ENCODE measurements around the gene SIN3B. TPM values are rescaled to one million over a fixed set of nuclear protein-coding genes. Genes with fewer than 3 reads are reported as not detected.

The SIN3B gene
- polyA plus RNA-seq, 10 donors: 28.4 to 58.8 (median 38.6) TPM

DNA sequence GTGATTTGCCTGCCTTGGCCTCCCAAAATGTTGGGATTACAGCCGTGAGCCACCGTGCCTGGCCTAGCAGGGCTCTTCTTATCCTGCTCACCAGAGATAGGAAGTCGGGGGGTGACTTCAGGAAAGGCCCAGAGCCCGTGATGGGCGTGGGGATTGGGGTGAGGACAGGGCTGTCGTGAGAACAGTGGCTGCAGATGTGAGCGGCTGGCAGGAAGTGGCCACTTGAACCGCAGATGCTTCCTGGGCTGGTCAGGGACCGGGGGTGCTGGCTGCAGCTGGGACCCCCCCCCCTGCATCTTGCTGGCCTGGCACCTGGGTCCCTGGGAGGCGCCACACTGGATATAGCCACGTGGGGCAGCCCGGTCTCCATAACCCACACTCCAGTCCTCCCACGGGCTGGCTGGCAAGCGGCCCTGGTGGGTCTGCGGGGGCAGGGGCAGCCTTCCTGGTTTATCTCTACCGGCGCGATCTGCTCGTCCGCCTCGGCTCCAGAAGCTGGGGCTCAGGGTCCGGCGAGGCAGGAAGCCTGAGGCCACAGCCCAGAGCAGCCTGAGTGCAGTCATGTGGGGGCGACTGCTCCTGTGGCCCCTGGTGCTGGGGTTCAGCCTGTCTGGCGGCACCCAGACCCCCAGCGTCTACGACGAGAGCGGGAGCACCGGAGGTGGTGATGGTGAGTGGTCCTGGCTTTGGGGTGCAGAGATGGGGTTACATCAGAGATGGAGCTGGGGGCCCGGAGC, 59.6 kb downstream of the SIN3B start, which contains the start of gene F2RL3:
Gene F2RL3 (plus strand): TSS at position 371 of the 737 bp plus-strand sequence. CDS start 191 bp downstream, at position 562.
- peak in 1 of 3 donors; percentile 57 for DNase-seq

DNA sequence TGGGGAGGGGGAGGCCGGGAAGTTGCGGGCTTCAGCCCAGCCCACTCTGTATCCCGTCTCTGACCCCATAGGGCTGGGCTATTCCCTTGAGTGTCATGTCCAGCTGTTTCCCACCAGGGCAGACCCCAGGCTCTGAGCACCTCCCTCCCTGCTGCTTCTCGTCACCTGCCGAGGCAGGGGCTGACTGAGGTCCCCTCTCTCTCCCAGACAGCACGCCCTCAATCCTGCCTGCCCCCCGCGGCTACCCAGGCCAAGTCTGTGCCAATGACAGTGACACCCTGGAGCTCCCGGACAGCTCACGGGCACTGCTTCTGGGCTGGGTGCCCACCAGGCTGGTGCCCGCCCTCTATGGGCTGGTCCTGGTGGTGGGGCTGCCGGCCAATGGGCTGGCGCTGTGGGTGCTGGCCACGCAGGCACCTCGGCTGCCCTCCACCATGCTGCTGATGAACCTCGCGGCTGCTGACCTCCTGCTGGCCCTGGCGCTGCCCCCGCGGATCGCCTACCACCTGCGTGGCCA, 60.2 kb downstream of the SIN3B start:
- no peak for DNase-seq

DNA sequence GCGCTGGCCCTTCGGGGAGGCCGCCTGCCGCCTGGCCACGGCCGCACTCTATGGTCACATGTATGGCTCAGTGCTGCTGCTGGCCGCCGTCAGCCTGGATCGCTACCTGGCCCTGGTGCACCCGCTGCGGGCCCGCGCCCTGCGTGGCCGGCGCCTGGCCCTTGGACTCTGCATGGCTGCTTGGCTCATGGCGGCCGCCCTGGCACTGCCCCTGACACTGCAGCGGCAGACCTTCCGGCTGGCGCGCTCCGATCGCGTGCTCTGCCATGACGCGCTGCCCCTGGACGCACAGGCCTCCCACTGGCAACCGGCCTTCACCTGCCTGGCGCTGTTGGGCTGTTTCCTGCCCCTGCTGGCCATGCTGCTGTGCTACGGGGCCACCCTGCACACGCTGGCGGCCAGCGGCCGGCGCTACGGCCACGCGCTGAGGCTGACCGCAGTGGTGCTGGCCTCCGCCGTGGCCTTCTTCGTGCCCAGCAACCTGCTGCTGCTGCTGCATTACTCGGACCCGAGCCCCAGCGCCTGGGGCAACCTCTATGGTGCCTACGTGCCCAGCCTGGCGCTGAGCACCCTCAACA, 60.8 kb downstream of the SIN3B start:
- no peak for DNase-seq

DNA sequence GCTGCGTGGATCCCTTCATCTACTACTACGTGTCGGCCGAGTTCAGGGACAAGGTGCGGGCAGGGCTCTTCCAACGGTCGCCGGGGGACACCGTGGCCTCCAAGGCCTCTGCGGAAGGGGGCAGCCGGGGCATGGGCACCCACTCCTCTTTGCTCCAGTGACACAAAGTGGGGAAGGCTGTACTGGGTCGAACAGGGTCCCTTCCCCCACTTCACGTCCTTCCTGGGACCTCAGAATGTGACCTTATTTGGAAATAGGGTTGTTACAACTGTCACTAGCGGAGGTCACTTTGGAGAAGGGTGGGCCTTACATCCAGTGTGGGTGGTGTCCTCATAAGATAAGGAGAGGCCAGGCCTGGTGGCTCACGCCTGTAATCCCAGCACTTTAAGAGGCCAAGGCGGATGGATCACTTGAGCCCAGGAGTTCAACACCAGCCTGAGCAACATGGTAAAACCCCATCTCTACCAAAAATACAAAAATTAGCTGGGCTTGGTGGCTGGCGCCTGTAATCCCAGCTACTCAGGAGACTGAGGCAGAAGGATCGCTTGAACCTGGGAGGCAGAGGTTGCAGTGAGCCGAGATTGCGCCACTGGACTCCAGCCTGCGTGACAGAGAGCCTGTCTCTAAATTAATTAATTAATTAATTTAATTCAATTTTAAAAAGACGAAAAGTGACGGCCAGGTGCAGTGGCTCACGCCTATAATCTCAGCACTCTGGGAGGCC, 61.4 kb downstream of the SIN3B start:
- no peak for DNase-seq

DNA sequence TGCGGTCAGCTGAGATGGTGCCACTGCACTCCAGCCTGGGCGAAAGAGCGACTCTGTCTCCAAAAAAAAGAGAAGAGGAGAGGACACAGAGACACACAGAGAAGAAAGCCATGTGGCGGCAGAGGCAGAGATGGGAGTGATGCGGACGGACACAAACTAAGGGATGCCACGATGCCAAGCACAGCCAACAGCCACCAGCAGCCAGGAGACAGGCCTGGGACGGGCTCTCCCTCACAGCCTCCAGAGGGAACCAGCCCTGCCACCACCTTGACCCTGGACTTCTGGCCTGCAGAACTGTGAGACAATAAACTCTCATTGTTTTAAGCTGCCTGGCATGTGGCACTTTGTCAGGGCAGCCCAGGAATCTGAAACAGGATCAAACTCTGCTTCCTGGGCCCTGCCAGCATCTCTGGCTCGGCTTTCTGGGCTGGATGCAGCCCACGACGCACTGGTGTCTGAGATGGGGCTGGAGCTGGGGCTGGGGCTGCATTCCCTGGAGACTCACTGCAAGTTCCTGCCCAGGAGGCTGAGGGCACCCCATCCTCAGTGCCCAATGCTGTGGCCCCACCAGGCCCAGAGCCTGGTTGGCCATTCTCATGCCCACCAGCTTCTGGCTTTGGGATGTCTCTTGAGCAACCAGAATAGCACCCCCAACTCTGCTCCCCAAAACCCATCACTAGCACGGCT, 62.6 kb downstream of the SIN3B start:
- no peak for DNase-seq

DNA sequence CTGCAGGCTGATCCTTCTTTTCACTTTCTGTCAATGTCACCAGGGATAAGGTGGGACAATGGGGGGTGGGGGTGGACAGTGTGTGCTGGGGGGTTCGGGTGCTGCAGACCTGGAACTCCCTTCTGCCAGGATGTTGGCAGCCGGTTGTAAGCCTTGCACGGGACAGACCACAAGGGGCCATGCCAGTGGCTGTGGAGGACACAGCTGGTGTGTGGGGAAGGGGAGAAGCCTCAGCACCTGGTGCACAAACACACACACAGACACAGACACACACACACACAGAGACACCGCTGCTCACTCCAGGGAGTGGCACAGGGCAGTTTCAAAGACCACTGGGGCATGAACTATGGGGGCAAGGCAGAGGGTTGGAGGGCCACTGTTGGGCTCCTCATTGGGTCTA, 63.2 kb downstream of the SIN3B start:
- no peak for DNase-seq

DNA sequence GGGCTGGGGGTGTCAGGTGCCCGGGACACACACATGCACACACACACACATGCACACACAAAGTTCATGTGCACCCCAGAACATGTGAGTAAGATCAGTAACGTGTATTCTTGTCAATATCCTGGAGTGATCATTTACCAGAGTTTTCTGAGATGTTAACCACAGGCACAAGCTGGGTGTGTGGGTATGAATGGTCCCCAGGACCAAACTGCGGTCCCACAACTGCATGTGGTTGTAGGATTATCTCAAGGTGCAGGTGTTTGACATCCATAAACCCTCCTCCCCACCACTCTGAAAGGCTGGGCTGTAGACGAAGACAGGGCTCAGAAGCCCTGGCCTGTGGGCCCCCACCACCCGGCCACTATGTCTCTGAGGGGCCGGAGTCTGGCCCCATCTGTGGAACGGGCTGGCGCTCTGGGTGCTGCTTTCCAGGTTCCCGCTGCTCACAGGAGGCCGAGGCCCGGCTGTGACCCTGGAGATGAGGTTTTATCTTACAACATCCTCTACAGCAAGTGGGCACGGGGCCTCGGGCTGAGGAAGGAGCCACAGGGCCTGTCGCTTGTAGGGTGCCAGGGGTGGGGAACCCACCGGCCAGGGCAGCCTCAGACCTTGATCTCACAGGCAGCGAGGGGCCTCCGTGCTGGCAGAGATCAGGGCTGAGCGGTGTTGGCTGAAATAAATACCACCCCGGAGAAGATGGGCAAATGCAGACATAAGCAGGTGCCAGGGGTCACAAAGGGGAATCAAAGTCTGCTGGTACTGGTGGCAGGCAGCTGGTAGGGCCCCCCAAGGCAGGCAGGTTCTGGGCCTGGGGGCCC, 63.9 kb downstream of the SIN3B start:
- no peak for DNase-seq

DNA sequence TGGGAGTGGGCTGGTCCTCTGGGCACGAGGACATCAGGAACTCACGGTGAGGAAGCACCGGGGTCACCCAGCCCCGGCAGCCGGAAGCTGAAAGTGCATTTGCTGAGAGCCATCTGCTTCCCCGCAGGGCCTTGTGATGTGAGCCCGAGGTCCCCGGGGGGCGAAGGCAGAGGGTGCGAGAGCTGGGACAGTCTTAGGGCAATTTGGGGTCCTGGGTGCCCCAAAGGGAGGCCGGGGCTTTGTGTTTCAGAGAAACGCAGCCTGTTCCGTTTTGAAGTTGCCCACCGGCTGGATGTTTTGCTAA, 64.4 kb downstream of the SIN3B start:
- DNase-seq: peak in 1 of 3 donors; percentile 38

DNA sequence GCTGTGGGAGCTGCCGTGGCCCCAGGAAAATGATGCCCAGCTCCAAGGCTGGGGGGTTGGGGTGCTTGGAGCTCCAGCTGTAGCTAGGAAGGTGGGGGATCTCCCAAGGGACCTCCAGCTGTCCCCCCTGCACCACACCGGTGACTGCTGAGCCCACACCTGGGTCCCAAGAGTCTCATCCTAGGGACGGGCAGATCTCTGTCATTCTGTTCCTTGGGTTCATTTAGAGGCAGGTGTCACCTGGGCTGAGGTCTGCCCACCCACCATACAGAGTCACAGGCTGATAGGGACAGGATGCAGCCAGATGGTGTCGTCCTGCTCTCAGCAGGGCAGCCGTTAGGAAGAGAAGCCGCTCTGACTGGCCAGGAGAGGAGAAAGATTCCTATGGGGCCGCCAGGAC, 64.9 kb downstream of the SIN3B start:
- DNase-seq: no peak

DNA sequence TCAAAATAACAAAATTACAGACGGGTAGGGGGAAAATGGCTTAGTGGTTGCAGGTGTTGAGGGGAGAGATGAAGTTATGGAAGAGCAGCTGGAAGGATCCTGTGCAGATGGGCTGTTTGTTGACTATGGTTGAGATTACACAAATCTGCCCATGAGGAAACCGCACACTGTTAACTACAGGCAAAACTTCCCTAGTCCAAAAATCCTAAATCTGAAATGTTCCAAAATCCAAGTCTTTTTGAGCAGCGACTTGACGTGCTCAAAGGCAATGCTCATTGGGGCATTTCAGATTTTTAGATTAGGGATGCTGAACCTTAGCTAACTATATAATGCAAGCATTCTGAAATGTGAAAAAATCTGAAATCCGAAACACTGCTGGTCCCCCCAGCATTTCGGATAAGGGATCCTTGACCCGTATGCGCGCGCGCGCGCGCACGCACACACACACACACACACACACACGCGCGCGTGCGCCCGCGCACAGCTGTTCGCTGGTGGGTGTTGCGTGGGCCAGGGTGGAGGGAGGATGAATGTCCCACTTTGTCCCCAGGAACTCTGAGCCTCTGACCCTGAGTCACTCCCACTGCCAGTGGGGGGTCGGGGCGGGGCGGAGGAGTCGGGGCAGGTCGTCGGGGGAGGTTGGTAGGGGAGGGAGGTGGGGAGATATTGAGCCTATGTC, 66.4 kb downstream of the SIN3B start:
- DNase-seq: peak in 1 of 3 donors; percentile 46

DNA sequence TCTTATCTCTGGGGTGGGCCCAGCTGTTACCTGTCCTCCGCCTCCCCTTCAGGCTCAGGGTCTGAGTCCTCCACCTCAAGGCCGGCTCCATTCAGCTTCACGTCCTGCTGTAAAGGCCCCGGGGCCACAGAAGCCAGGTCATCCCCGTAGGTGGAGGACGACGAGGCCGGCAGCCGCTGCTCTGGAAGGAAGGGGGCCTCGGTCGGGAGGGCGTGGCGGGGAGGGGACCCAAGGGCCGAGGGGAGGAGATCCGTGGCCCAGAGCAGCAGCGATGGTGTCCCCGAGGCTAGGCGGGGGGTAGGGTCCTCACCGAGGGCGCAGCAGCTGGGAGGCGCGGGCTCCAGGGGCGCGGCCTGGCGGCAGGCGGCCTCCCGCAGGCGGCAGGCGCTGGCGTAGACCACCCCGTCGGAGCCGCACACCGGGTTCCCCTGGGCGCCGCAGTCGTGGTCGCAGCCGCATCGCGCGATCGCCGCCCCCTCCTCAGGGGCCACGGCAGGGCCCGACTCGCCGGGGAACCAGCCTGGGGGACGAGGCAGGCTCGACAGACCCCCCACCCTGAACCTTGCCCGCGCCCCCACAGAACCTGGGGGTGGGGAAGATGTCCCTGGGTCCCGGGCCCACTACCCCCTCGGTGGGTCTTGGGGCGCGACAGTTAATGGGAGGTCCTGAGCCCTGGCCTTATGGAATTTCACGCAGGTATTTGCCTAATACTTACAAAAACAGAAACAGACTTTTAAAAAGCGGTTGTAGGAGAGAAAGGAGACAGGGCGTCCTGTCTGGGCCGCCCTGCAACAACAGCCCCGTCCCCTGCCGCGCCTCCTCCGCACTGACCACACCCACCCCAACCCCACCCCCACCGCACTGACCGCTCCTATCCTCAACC, 67.2 kb downstream of the SIN3B start:
- peak in 1 of 3 donors; percentile 37 for DNase-seq

DNA sequence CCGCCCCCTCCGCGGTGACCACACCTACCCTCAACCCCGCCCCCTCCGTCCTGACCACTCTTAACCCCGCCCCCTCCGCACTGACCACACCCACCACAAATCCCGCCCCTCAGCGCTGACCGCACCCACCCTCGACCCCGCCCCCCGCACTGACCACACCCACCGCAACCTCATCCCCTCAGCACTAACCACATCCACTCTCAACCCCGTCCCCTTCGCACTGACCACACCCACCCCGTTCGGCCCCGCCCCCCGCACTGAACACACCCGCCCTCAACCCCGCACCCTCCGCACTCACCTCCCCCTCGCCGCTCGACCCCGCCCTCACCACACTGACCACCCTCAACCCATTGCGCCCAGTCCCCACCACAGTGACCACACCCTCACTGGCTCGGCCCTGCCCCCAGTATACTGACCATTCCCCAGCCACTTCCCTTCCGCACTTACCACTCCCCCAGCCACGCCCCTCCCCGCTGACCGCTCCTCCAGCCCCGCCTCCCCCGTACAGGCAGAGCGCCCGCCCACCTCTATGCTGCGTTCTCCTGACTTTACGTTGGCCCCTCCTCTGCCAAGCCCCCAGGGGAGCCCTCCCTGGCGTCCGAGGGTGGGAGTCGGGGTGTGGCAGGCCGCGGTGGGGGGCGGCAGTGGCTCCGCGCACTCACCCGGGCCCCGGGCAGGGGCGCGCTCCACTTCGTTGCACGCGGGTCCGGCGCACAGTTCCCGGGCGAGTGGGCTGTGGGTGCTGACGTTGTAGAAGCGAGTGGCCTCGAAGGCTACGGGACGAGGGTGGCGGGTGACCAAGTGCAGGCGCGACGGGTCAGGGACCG, 68.0 kb downstream of the SIN3B start:
- DNase-seq: peak; percentile 69 to 88 (median 72)

DNA sequence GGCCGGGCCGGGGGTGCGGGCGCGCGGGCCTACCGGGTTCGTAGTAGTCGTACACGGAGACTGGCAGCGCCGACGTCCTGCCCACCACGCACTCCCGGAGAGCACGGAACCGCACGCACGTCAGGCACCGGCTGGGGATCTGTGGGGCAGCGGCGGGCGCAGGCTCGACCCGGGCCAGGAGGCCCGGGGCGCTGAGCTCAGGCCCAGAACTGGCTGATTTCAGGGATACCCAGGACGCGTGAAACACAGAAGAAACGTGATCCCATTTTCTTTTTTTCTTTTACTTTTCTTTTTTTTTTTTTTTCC, 68.6 kb downstream of the SIN3B start:
- DNase-seq: no peak

DNA sequence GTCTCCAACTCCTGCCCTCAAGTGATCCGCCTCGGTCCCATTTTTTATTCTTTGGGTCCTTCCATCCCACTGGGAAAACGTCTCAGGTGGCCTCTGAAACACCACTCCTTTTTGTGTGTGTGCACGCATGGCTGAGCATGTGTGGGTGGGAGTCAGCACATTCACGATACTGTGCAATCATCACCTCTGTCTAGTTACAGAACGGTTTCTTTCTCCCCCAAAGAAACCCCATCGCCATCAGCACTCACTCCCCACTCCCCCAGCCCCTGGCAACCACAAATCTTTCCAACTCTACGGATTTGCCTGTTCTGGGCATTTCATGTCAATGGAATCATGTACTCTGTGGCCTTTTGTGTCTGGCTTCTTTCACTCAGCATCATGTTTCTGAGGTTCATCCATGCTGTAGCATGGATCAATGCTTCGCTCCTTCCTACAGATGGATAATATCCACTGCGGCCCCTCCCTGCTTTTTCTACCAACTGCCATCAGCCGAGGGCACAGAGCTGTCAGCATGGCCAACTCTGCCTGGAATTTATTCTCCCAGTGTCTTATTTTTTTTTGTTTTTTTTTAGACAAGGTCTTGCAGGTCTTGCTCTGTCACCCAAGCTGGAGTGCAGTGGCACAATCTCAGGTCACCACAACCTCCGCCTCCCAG, 69.3 kb downstream of the SIN3B start:
- DNase-seq: no peak

DNA sequence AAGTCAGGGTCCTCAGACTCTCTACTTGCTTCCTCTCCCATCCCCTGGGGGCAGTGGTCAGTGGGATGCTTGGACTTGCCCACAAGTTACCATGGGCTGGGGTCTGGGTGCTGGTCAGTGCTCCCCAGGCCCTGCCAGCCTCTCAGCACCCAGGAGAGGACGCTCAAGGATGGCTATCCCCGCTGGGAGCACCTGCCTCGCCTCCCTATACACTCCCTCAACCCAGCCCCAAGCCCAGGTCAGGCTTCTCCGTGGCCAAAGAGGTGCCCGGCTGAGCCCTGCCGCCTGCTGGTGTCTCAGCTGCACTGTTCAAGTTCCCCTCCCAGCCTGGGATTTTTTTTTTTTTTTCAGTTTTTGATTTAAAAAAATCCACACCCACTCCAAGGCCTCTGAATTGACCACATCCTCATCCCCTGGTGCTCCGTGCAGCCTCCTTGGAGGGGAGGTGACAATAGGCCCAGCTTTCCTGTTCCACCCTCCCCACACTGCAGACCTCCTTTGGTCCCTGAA, 70.4 kb downstream of the SIN3B start:
- no peak for DNase-seq

DNA sequence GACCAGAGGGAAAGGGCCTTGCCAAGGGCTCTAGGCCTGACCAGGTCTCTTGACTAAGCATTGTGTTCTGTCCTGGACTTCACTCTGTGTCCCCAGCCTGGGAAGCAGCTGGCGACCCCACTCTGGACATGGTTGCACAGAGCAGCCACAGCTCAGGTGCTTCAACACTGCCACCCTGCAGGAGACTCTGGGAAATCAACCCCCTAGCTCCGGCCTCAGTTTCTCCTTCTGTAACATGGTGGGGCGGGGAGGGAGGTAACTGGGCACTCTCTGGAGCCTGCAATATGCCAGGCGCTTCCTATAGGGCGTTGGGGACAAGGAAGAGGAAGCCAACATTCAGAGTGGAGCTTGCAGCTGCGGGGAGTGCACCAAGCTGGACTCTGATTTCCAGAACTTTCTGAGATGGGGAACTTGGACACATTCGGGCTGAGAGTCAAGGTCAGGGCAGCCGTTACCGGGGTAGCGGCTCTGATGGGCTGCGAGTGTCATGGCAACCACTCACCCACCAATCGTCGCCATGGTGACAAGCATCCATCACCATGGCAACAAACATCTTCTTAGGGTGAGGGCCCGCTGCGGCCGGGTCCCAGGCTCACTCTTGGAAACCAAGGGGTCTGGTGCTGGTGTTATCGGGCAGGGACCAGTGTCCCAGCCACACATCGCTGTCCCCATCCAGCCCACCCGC, 72.4 kb downstream of the SIN3B start:
- DNase-seq: no peak

DNA sequence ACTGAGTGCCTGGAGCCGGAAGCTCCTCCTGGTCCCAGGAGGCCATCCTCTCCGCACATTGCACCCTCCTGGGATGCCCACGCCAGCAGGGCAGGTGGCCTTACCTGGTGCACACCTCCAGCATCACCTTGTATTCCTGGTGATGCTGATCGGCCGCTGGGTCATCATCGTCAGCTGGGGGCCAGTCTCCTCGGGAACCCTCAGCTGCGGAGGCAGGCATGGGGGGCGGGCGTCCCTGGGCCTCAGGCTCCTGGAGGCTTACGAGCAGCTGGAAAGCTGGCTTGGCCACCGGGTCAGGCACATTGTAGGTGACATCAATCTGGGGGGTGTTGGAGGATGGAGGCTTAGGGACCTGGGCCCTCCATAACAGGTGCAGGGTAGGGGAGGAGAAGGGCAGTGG, 73.3 kb downstream of the SIN3B start:
- no peak for DNase-seq

DNA sequence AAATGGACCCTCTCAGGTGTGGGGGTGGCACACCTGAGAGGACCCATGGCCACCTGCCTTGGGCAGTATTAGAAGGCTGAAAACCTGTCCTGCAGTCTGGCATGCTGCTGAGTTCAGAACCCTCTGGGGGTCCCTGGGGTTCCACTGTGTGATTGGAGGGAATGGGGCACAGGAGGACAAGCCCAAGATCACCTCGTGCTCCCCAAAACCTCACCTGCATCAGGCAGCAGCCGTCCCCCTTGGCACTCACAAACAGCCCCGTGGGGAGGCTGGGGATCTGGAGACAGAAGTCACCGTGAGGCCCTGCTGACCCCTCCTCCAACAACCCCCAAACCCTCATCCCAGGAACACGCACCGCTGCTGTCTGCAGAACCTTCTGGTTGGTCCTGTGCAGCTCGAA, 74.1 kb downstream of the SIN3B start:
- no peak for DNase-seq
